LoVo (cell line): ENCODE data around the gene RELA.
A peak's percentile ranks its signal among the peaks of the same experiment; 100 is the strongest.
"Not testable (repeated sequence)": the region's sequence is repeated elsewhere in the genome, so short reads cannot be mapped to it uniquely, and the experiment has no call there.

Experiments
- DNase-seq: peaks from one replicate; pipeline ENCODE4 v3.0.0-alpha.2; 2016; ENCODE audit warnings: low spot score

Gene RELA

DNA sequence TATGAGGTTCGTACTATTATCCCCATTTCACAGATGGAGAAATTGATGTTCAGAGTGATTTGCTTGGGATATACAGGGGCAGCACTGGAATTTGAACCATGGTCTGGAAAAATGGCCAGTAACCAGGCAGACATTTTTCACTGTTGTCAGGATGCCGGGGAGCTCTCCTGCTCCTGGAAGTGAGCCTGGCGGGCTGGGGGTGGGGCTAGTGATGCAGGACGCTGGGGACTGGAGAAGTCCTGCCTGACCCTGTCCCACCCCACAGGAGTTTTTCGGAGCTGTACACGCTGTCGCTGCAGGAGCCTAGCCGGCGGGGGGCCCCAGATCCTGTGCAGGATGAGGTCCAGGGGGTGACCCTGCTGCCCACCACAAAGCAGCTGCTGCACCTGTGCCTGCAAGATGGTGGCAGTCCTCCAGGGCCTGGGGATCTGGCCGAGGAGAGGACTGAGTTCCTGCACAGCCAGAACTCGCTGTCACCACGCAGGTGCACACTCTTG is 13.7 kb downstream of the RELA start:
- no peak for DNase-seq

DNA sequence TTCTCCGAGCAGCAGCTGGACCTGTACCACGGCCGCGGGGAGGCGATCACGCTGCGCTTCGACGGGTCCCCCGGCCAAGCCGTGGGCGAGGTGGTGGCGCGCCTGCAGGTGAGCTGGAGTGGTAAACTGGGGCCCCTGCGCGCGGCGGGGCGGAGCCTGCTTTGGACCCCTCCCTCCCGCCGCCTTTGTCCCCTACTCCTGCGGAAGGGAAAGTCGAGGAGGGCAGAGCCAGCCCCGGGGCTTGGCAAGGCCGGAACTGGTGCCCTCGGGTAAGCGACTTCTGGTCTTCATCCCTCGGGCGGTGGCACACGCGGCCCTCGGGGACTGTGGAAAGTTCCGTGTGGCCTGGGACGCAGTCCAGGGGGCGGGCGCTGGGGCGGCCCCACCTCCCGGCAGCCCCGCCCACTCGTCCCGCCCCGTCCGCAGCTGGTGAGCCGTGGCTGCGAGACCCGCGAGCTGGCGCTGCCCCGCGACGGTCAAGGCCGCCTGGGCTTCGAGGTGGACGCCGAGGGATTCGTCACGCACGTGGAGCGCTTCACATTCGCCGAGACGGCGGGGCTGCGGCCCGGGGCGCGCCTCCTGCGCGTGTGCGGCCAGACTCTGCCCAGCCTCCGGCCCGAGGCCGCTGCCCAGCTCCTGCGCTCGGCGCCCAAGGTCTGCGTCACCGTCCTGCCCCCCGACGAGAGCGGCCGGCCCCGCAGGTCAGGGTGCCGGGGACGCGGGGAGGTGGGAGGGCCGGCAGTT is 15.6 kb downstream of the RELA start:
- peak; percentile 65 for DNase-seq

DNA sequence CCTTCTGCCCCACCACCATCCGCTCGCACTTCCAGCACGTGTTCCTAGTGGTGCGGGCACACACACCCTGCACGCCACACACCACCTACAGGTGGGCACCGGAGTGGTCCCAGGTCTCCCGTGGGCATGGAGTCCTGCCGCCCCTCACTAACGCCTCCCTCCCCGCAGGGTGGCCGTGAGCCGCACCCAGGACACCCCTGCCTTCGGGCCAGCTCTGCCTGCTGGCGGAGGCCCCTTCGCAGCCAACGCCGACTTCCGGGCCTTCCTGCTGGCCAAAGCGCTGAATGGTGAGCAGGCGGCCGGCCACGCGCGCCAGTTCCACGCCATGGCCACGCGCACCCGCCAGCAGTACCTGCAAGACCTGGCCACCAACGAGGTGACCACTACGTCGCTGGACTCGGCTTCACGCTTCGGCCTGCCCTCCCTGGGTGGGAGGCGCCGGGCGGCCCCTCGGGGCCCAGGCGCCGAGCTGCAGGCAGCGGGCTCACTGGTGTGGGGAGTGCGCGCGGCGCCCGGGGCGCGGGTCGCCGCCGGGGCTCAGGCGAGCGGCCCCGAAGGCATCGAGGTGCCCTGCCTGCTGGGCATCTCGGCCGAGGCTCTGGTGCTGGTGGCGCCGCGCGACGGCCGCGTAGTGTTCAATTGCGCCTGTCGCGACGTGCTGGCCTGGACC is 16.3 kb downstream of the RELA start:
- DNase-seq = no peak

DNA sequence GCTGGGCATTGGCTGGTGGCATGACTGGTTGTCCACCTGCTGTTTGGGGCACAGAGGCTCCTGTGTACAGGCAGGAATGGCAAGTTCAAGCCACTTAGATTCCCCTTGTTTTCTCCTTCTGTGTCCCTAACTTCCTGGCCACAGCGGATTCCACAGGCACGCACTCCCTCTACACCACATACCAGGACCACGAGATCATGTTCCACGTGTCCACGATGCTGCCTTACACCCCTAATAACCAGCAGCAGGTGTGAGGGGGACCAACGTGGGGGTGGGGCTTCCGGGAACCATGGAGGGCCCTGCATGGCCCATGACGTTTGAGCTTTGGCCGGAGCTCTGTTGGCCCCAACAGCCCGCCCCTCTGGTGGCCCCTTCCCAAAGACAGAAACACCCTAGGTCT is 17.0 kb downstream of the RELA start:
- no peak for DNase-seq

DNA sequence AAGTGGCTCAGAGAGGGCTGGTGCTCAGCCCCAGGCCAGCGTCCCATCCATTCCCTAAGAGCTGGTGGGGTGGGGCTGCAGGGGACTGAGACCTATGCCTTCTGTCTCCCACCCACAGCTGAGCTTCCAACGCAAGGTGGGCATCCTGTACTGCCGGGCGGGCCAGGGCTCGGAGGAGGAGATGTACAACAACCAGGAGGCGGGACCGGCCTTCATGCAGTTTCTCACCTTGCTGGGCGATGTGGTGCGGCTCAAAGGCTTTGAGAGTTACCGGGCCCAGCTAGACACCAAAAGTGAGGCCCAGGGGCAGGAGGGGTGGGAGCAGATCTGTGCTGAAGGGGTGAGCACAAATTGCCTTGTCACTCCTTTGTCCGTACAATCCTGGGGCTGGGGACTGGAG is 17.9 kb downstream of the RELA start:
- no peak for DNase-seq

DNA sequence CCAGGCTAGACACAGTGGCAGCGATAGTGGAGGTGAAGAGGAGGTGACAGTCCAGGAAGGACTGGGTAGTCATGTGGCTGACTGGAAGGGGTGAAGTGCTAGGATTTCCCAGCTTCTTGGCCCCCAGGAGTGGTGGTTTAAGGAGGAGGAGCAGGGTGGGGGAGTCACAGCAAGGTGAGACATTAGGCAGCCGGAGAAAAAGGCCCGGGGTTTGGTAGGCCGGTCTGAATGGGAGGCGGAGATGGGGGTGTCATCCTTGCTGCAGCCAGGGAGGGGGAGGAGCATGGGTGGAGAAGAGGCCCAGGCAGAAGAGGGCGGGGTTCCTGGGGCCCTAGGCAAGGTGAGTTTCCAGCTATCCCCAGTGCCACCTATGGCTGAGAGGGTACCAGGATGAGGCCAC is 18.7 kb downstream of the RELA start:
- no peak for DNase-seq

DNA sequence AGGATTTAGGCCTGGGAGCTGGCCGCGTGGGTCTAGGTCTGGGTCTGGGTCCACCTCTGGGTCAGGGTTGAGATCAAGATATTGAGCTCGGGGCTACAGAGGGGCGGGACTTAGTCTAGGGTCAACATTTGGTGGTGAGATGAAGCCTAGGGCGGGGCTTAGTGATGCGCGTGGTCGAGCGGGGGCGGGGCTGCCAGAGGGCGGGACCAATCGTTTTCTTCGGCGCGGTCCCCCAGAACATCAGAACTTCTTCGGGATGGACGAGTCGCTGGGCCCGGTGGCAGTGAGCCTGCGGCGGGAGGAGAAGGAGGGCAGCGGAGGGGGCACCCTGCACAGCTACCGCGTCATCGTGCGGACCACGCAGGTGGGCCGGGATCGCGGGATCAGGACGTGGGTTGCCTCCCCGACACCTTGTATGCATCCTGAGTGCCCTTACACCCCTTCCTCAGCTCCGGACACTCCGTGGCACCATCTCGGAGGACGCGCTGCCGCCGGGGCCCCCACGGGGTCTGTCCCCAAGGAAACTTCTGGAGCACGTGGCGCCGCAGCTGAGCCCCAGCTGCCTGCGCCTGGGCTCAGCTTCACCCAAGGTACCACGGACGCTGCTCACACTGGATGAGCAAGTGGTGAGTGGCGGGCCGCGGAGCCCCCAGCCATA is 20.6 kb downstream of the RELA start:
- DNase-seq = no peak

DNA sequence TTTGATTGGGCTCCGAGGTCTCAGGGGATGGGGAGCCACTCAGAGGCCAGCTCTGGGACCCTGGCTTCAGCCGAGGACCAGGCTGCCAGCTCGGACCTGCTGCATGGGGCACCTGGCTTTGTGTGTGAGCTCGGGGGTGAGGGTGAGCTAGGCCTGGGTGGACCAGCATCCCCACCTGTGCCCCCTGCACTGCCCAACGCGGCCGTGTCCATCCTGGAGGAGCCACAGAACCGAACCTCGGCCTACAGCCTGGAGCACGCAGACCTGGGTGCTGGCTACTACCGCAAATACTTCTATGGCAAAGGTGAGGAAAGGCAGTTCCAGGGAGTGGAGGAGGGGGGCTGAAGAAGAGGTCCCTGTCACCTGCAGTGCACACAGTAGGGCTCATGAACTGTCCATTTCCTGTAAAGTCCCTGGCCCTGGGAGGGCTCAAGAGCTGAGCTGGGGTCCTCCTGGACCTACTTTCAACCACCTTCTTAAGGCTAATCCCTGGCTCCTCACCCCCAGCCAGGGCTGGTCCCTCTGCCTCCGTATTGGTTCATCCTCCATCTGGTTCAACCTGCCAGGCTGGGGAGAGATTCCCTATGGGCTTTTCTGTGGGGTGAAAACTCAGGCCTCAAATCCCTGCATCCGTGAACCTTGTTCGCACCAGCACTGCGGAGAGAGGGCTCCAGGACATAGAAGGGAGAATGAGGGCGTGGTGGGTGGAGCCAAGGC is 21.3 kb downstream of the RELA start:
- no peak for DNase-seq

DNA sequence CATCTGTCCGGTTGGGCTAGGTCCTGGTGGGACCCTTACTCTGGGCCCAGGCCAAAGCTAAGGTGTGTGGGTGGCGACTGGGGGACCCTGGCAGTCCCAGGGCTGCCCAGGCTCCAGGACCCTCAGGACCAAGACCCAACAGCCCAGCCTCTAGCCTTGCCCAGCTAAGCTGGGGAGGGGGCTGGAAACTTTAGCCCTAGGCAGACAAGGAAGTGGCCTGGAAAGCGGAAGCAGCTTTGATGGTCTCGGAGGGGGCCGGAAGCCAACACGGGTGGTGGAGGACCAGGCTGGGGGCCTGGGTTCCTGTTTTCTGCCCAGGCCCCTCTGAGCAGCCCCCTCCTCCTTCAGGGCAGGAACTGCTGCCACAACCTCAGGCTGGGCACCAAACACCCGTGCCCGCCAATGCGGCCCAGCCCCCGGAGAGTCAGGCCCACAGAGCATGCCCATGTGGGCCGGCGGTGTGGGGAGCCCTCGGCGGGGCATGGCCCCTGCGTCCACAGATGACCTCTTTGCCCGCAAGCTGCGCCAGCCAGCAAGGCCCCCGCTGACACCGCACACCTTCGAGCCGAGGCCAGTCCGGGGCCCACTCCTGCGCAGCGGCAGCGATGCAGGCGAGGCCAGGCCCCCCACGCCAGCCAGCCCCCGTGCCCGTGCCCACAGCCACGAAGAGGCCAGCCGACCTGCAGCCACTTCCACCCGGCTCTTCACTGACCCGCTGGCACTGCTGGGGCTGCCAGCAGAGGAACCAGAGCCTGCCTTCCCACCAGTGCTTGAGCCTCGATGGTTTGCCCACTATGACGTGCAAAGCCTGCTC is 22.0 kb downstream of the RELA start:
- DNase-seq = no peak

DNA sequence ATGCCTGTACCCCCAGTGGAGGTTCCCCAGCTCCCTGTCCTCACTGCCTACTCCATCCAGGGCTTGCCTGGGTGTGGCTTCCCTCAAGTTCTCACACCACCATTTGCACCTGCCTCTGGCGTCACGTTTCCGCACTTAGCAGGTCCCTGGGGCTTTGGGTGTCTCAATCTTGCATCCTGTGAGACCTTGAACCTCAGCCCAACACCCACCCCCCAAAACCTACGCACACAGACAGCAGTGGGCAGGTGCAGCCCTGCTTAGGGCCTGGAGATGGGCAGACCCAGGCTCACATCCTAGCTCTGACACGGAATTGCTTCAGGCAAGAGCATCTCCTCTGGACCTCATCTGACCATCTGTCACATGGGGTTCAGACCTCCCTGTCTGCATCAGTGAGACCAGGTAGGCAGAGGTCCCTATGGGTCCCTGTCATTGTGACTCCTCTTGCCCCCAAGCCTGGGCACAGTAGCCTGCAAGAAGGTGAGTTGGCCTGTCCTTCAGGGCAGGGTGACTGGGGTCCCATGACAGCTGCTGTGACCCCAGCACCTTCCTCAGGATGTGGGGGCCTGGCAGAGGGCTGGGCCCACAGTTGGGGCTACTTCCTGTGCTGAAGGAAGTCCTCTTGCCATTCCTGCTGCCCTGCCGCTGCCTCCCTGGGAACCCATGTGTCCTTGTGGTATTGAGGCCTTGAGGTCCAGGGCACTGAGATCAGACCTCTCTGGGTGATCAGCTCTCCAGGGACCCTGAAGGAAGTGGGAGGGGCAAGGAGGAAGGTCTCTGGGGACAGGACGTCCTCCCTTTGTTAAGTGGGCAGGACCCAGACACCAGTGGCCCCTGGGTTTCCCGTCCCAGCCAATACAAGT is 22.9 kb downstream of the RELA start:
- no peak for DNase-seq

DNA sequence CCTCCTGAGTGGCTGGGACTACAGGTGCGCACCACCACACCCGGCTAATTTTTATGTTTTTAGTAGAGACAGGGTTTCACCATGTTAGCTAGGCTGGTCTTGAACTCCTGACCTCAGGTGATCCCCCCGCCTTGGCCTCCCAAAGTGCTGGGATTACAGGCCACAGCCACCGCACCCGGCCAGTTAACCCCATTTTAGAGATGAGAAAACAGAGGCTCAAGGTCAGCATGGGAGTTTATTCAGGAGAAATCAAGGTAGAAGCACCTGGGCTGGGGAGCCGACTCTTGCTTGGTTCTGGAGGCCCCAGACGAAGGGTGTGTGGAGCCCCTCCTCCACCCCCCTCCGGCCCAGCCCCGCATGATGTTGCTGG is 23.5 kb downstream of the RELA start:
- not testable (repeated sequence) for DNase-seq

DNA sequence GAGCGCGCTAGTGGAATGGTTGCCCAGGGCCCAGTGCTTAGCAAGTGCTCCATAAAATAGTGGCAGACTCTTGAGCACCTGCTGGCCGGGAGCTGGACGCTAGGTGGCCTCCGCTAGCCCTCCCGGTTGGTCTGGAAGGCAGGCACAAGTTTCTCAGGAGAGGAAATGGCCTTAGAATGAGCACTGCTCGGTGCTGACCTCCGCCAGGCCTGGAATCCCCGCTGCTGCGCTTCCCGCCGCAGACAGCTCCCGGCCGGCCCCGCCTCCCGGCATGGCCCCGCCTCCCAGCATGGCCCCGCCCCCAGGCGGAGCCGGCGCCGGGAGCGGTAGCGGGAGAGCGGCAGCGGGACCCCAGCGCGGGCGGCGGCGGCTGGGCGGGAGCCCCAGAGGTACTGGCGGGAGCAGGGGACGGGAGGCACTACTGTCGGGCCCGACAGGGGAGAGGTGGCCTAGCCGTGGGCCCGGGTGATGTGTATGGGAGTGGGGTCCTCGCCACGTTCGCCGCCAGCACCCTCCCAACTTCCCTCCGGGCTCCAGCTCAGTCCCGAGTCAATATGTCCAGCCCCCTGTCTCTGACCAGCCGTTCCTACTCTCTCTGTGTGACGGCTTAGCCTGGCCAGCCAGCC is 24.8 kb downstream of the RELA start, which contains the start of gene SIPA1:
TSS of gene SIPA1 (plus strand) at position 308 of the 626 bp plus-strand sequence. CDS start 2,821 bp downstream, outside the sequence.
- DNase-seq = no peak

DNA sequence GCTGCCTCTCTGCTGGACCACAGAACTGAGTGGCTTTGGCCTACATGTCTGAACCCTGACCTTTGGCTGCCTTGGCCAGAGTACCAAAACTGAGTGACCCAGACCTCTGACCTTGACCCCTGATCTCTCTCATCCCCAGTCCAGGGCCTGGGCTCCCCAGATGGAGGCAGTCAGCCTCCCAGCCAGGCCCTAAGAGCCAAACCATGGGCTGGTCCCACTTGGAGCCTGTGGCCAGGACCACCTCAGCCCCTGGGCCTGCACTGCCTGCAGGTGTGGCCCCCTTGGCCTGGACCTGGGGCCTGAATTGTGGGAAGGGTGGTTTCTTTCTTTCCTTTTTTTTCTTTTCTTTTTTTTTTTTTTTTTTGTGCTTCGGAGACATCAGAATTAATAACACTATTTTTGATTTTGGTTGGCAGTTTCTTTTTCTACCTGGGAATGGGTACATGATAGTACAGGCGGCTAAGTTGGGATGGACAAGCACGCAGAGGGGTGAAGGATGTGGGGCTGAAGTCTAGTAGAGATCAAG is 25.6 kb downstream of the RELA start:
- no peak for DNase-seq

DNA sequence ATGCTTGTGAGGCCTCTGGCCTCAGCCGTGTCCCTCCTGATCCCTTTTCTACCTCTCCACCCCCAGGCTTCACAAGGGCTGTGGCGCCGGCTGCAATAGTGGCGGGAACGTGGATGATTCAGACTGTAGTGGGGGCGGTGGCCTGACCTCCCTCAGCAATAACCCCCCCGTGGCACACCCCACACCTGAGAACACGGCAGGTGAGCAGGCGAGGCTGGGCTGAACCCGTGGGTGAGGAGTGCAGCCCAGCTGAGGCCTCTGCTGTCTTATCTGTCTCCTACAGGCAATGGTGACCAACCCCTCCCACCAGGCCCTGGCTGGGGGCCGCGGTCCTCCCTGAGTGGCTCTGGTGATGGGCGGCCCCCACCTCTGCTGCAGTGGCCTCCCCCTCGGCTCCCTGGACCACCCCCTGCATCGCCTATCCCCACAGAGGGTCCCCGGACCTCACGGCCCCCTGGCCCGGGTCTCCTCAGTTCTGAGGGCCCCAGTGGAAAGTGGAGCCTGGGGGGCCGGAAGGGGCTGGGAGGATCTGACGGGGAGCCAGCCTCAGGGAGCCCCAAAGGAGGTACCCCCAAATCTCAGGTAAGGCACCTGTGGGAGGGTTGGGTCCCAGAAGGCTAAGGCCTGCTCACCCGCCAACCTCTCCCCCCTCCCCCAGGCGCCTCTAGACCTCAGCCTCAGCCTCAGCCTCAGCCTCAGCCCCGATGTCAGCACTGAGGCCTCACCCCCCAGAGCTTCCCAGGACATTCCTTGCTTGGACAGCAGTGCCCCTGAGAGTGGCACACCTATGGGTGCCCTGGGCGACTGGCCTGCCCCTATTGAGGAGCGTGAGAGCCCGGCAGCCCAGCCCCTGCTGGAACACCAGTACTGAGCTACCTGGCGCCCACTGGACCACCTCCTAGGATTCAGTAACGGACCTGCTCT is 26.3 kb downstream of the RELA start:
- DNase-seq = no peak

DNA sequence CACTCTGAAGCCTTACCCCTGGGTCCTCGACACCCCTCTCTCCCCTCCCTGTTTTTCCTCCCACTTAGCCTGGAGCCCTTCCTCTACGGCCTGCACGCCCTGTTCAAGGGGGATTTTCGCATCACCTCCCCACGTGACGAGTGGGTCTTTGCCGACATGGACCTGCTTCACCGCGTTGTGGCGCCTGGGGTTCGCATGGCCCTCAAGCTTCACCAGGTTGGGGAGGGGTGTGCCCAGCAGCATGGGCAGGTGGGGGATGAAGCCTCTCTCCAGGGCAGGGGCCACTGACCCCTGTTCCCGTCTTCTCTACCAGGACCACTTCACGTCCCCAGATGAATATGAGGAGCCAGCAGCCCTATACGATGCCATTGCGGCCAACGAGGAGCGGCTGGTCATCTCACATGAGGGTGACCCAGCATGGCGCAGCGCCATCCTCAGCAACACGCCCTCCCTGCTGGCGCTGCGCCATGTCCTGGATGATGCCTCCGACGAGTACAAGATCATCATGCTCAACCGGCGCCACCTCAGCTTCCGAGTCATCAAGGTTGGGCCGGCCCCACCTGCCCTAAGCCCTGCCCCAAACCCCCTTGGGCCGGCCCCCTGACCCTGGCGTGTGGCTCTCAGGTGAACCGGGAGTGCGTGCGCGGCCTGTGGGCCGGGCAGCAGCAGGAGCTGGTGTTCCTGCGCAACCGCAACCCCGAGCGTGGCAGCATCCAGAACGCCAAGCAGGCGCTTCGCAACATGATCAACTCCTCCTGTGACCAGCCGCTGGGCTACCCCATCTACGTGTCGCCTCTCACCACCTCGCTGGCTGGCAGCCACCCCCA is 27.6 kb downstream of the RELA start:
- no peak for DNase-seq

DNA sequence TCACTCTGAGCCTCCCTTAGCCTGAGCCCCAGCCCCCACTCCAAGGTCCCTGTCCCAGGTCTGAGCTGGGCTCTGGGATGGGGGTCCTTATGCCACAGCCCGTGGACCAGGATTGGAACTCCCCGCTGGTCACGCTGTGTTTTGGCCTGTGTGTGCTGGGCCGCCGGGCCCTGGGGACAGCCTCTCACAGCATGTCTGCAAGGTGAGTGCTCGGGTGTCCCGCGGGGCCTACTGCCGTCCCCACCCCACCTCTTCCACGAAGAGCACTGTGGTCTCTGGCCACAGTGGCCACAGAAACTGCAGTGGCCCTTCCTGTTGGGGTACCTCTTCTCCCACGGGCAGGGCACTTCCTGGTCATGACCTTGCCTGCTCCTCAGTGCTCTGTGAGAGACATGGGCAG is 28.3 kb downstream of the RELA start:
- no peak for DNase-seq

DNA sequence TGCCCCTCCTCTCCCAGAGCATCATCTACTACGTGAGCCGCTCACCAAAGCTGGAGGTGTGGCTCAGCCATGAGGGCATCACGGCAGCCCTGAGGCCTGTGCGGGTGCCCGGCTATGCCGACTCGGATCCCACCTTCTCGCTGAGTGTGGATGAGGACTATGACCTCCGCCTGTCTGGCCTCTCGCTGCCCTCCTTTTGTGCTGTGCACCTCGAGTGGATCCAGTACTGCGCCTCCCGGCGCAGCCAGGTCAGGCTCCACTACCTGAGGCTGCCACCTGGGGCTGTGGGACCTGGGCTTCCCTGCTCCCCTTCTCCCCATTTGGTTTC is 28.6 kb downstream of the RELA start:
- no peak for DNase-seq
